Measurements from ENCODE around the gene CCL3. TPM values are rescaled to one million over a fixed set of nuclear protein-coding genes. Genes with fewer than 3 reads are reported as not detected.
"Not testable (repeated sequence)": the region's sequence is repeated elsewhere in the genome, so short reads cannot be mapped to it uniquely, and the experiment has no call there.

Gene CCL3
- total RNA-seq, 4 donors from 2014 or later = 0.68 to 1.7 TPM; not detected in 2

GRCh38 chr17:36127199-36127893 lies 37.4 kb upstream of the CCL3 start:
- in situ Hi-C loops (cut with MboI; ENCODE audit: low sequenced_read_pairs in 4 of 4) = loop anchor here in 1 of 4 donors (25.0 kb wide), 1 partner anchor 140 kb away; the partner anchor contains the start of genes CCL14 and CCL16
- no peaks in the 10 kb centered on the region for H3K9me3 ChIP-seq
- no peak overlapping the region for H3K4me3 ChIP-seq
- intact Hi-C loops (cut with DNase I; ENCODE audit: low total_unique reads) = no loop called here
- no peak for DNase-seq
- ATAC-seq = no peak
- TF ChIP-seq CTCF (IDR thresholded peaks at IDR 0.05 in 4 of 5, conservative IDR thresholded peaks at IDR 0.05 in 1 of 5) (no peak), POLR2A (IDR thresholded peaks at IDR 0.05) (no peak)
- no peaks in the 10 kb centered on the region for H3K4me1 ChIP-seq
- H3K27me3 ChIP-seq = peaks cover 0 to 2% (median 0%) of the 10 kb centered on the region in 3 donors
- no peak overlapping the region for H3K27ac ChIP-seq
- no peaks in the 10 kb centered on the region for H3K36me3 ChIP-seq

- Histone ChIP-seq H3K9me3 (no peaks in the 10 kb centered on the region), H3K27ac (no peak overlapping the region), H3K27me3 (no peaks in the 10 kb centered on the region), H3K4me3 (no peak overlapping the region), H3K4me1 (no peaks in the 10 kb centered on the region), H3K36me3 (no peaks in the 10 kb centered on the region)
- TF ChIP-seq POLR2A (IDR thresholded peaks at IDR 0.05) (no peak), CTCF (IDR thresholded peaks at IDR 0.05 in 4 of 5, conservative IDR thresholded peaks at IDR 0.05 in 1 of 5) (no peak)
- DNase-seq (no peak), ATAC-seq (no peak)
- in situ Hi-C loops (cut with MboI; ENCODE audit: low sequenced_read_pairs in 4 of 4) (loop anchor here in 1 of 4 donors (25.0 kb wide), 1 partner anchor 138 kb away; the partner anchor contains the start of genes CCL14 and CCL16), intact Hi-C loops (cut with DNase I; ENCODE audit: low total_unique reads) (no loop called here)
Observed at GRCh38 chr17:36124879-36125824, 35.2 kb upstream of the CCL3 start.

GRCh38 chr17:36123431-36123830 lies 33.5 kb upstream of the CCL3 start:
- H3K4me3 ChIP-seq = no peak overlapping the region
- ATAC-seq = no peak
- no peaks in the 10 kb centered on the region for H3K36me3 ChIP-seq
- DNase-seq = no peak
- no peaks in the 10 kb centered on the region for H3K9me3 ChIP-seq
- H3K27ac ChIP-seq = no peak overlapping the region
- no peaks in the 10 kb centered on the region for H3K27me3 ChIP-seq
- in situ Hi-C loops (cut with MboI; ENCODE audit: low sequenced_read_pairs in 4 of 4) = no loop called here
- no peaks in the 10 kb centered on the region for H3K4me1 ChIP-seq
- TF ChIP-seq CTCF (IDR thresholded peaks at IDR 0.05 in 4 of 5, conservative IDR thresholded peaks at IDR 0.05 in 1 of 5) (no peak), POLR2A (IDR thresholded peaks at IDR 0.05) (no peak)
- intact Hi-C loops (cut with DNase I; ENCODE audit: low total_unique reads) = no loop called here

- H3K9me3 ChIP-seq; intact Hi-C loops (cut with DNase I; ENCODE audit: low total_unique reads); H3K27ac ChIP-seq; H3K4me1 ChIP-seq; DNase-seq; in situ Hi-C loops (cut with MboI; ENCODE audit: low sequenced_read_pairs in 4 of 4); H3K36me3 ChIP-seq; H3K27me3 ChIP-seq; ATAC-seq; H3K4me3 ChIP-seq: not testable (repeated sequence)
Observed at GRCh38 chr17:36121099-36121498, 31.2 kb upstream of the CCL3 start.

- no peak for ATAC-seq
Observed at GRCh38 chr17:36120221-36120620, 30.3 kb upstream of the CCL3 start.

More at GRCh38 chr17:36120221-36120620, 30.3 kb upstream of the CCL3 start:
- H3K36me3 ChIP-seq = no peaks in the 10 kb centered on the region
- in situ Hi-C loops (cut with MboI; ENCODE audit: low sequenced_read_pairs in 4 of 4) (no loop called here), intact Hi-C loops (cut with DNase I; ENCODE audit: low total_unique reads) (no loop called here)
- no peak for TF ChIP-seq POLR2A (IDR thresholded peaks at IDR 0.05)
- no peak for TF ChIP-seq CTCF (IDR thresholded peaks at IDR 0.05 in 4 of 5, conservative IDR thresholded peaks at IDR 0.05 in 1 of 5)
- H3K9me3 ChIP-seq = no peaks in the 10 kb centered on the region
- no peak for DNase-seq
- H3K4me1 ChIP-seq = no peaks in the 10 kb centered on the region
- H3K27ac ChIP-seq = no peak overlapping the region
- H3K4me3 ChIP-seq = no peak overlapping the region
- H3K27me3 ChIP-seq = no peaks in the 10 kb centered on the region
